IMR-90 (cell line): ENCODE measurements around the gene KRTAP19-6. TPM values are rescaled to one million over a fixed set of nuclear protein-coding genes. Genes with fewer than 3 reads are reported as not detected.

ENCODE experiments used
- ATAC-seq: fragments of 200-7000 bp; cut with Tn5 transposase; 2 replicates; pipeline ENCODE4 v1.9.1; 2020; ENCODE audit warnings: low read depth, mild to moderate bottlenecking, moderate library complexity
- BruUV-seq: library from RNA; stranded (reverse); fragments of 400-500 nt; replicated peaks from 2 replicates; lab custom pipeline; 2021; lab: Mats Ljungman, UMichigan
- CTCF ChIA-PET: fragments of 300-600 bp; formaldehyde crosslinking; extraction: SDS; loops from one replicate; lab custom pipeline; 2021; ENCODE audit warnings: antibody characterized with exemption; lab: Yijun Ruan, JAX
- POLR2A ChIA-PET: fragments of 300-600 bp; sonication (Branson Sonifier 250); formaldehyde crosslinking; loops from one replicate; lab custom pipeline; 2022; ENCODE audit warnings: antibody characterized with exemption; ENCODE audit not compliant: unreplicated experiment; lab: Charles Lee
- DNase-seq: peaks from one replicate; pipeline ENCODE4 v3.0.0; 2013
- H2AFZ ChIP-seq: replicated peaks from 2 replicates; pipeline ENCODE3; 2013; ENCODE audit warnings: low read length, mild to moderate bottlenecking; ENCODE audit not compliant: poor library complexity
- H2AK5ac ChIP-seq: 2 replicates; pipeline ENCODE4 v1.6.1; 2013; ENCODE audit warnings: low read depth, low read length, inconsistent platforms
- H2AK9ac ChIP-seq: replicated peaks from 2 replicates; pipeline ENCODE3; 2013; ENCODE audit warnings: mild to moderate bottlenecking, low read depth, low read length, moderate library complexity; ENCODE audit not compliant: poor library complexity
- H2BK120ac ChIP-seq: 2 replicates; pipeline ENCODE4 v1.6.1; 2013; ENCODE audit warnings: low read depth, low read length, inconsistent platforms
- H2BK15ac ChIP-seq: 3 replicates; pipeline ENCODE4 v1.6.1; 2013; ENCODE audit warnings: low read depth, low read length, inconsistent platforms
- H2BK20ac ChIP-seq: 2 replicates; pipeline ENCODE4 v1.6.1; 2013; ENCODE audit warnings: low read depth, mild to moderate bottlenecking, inconsistent platforms, low read length, moderate library complexity
- H2BK5ac ChIP-seq: 2 replicates; pipeline ENCODE4 v1.6.1; 2013; ENCODE audit warnings: mild to moderate bottlenecking, low read depth, low read length, inconsistent platforms; ENCODE audit not compliant: poor library complexity, severe bottlenecking
- H3K14ac ChIP-seq: replicated peaks from 2 replicates; pipeline ENCODE4 v1.6.1; 2013; ENCODE audit warnings: low read depth, low read length, inconsistent platforms
- H3K18ac ChIP-seq: 2 replicates; pipeline ENCODE4 v1.6.1; 2013; ENCODE audit warnings: low read depth, low read length, control low read depth
- H3K23ac ChIP-seq: 2 replicates; pipeline ENCODE4 v1.6.1; 2013; ENCODE audit warnings: low read depth, low read length, inconsistent platforms
- H3K27ac ChIP-seq: 2 replicates; pipeline ENCODE4 v1.5.1; 2013; ENCODE audit warnings: mild to moderate bottlenecking, control low read depth, low read length; ENCODE audit not compliant: insufficient read depth
- H3K27me3 ChIP-seq: 2 replicates; pipeline ENCODE4 v1.6.1; 2013; ENCODE audit warnings: low read length; ENCODE audit not compliant: control insufficient read depth, insufficient read depth
- H3K36me3 ChIP-seq: 2 replicates; pipeline ENCODE4 v1.6.1; 2013; ENCODE audit warnings: low read length, mixed read lengths; ENCODE audit not compliant: control insufficient read depth, insufficient read depth
- H3K4ac ChIP-seq: 2 replicates; pipeline ENCODE4 v1.6.1; 2013; ENCODE audit warnings: low read depth, low read length, inconsistent platforms
- H3K4me1 ChIP-seq: 2 replicates; pipeline ENCODE4 v1.6.1; 2013; ENCODE audit warnings: low read length, mixed read lengths; ENCODE audit not compliant: control insufficient read depth, insufficient read depth
- H3K4me2 ChIP-seq: 2 replicates; pipeline ENCODE4 v1.6.1; 2013; ENCODE audit warnings: low read depth, mild to moderate bottlenecking, control low read depth, low read length, moderate library complexity
- H3K4me3 ChIP-seq: 2 replicates; pipeline ENCODE4 v1.5.1; 2013; ENCODE audit warnings: low read depth, mild to moderate bottlenecking, control low read depth, low read length, moderate library complexity; ENCODE audit not compliant: insufficient read depth
- H3K56ac ChIP-seq: 2 replicates; pipeline ENCODE4 v1.6.1; 2013; ENCODE audit warnings: low read length, inconsistent platforms; ENCODE audit not compliant: insufficient read depth; ENCODE audit errors: extremely low read depth
- H3K79me1 ChIP-seq, 2 experiments: 2 replicates each; pipeline ENCODE4 v1.6.1; 2013; ENCODE audit warnings: low read length in 2 of 2, inconsistent platforms in 1 of 2, low read depth in 1 of 2
- H3K9ac ChIP-seq: 2 replicates; pipeline ENCODE4 v1.6.1; 2013; ENCODE audit warnings: low read depth, low read length, control low read depth
- H3K9me1 ChIP-seq: 2 replicates; pipeline ENCODE4 v1.6.1; 2013; ENCODE audit warnings: low read length, inconsistent platforms; ENCODE audit not compliant: insufficient read depth
- H3K9me3 ChIP-seq: 2 replicates; pipeline ENCODE4 v1.6.1; 2013; ENCODE audit warnings: low read length; ENCODE audit not compliant: control insufficient read depth, insufficient read depth
- H4K20me1 ChIP-seq: 2 replicates; pipeline ENCODE4 v1.6.1; 2013; ENCODE audit warnings: low read length, inconsistent platforms; ENCODE audit not compliant: insufficient read depth
- H4K5ac ChIP-seq: 2 replicates; pipeline ENCODE4 v1.6.1; 2013; ENCODE audit warnings: mild to moderate bottlenecking, low read depth, low read length, control low read depth
- H4K8ac ChIP-seq, 2 experiments: 2 replicates each; pipeline ENCODE4 v1.6.1; 2013; ENCODE audit warnings: low read depth in 2 of 2, low read length in 2 of 2, control low read depth in 1 of 2, inconsistent platforms in 1 of 2
- H4K91ac ChIP-seq: 2 replicates; pipeline ENCODE4 v1.6.1; 2013; ENCODE audit warnings: low read depth, low read length, inconsistent platforms; ENCODE audit not compliant: insufficient read depth
- FOS ChIP-seq: fragments of 150-350 bp; IDR thresholded peaks from 2 replicates; pipeline ENCODE4 v1.6.1; 2016; ENCODE audit warnings: low read depth, low read length
- MAFK ChIP-seq: IDR thresholded peaks from 2 replicates; pipeline ENCODE4 v1.6.1; 2012; ENCODE audit warnings: low read depth, low read length, improper control_type of control experiment
- MAZ ChIP-seq: IDR thresholded peaks from 2 replicates; pipeline ENCODE4 v1.6.1; 2012; ENCODE audit warnings: low read depth, mild to moderate bottlenecking, low read length, improper control_type of control experiment, moderate library complexity, borderline replicate concordance
- MXI1 ChIP-seq: IDR thresholded peaks from 2 replicates; pipeline ENCODE4 v1.6.1; 2012; ENCODE audit warnings: low read depth, mild to moderate bottlenecking, low read length, moderate library complexity, borderline replicate concordance
- NFE2L2 ChIP-seq: fragments of 150-350 bp; IDR thresholded peaks from 2 replicates; pipeline ENCODE4 v1.6.1; 2016; ENCODE audit warnings: low read depth, mild to moderate bottlenecking, low read length
- POLR2A ChIP-seq: IDR thresholded peaks from 2 replicates; pipeline ENCODE4 v1.6.1; 2012; ENCODE audit warnings: mild to moderate bottlenecking, low read depth, low read length
- RAD21 ChIP-seq: IDR thresholded peaks from 2 replicates; pipeline ENCODE4 v1.6.1; 2012; ENCODE audit warnings: low read length, improper control_type of control experiment
- RCOR1 ChIP-seq: IDR thresholded peaks from 2 replicates; pipeline ENCODE4 v1.6.1; 2012; ENCODE audit warnings: mild to moderate bottlenecking, low read length, improper control_type of control experiment; ENCODE audit not compliant: insufficient replicate concordance
- RFX5 ChIP-seq: IDR thresholded peaks from 2 replicates; pipeline ENCODE4 v1.8.0; 2012; ENCODE audit warnings: low read depth, mild to moderate bottlenecking, low read length, moderate library complexity
- WGBS, 2 experiments: methylation state at CpG; one replicate each; pipeline versions ENCODE4 v1.1.5 to v1.1.7; 2013; ENCODE audit warnings: missing lambda C conversion rate in 2 of 2; ENCODE audit not compliant: insufficient read length in 1 of 2; ENCODE audit errors: extremely low coverage in 2 of 2; 5-methylcytosine and 5-hydroxymethylcytosine counted together
- dilution Hi-C: fragments of 300-500 bp; cut with HindIII; formaldehyde crosslinking; loops from one replicate; pipeline ENCODE4 v1.14.3; 2018; ENCODE audit warnings: low sequenced_read_pairs; ENCODE audit not compliant: unreplicated experiment
- in situ Hi-C: fragments of 300-500 bp; cut with MboI; formaldehyde crosslinking; loops from 3 replicates; pipeline ENCODE4 v1.14.3; 2019; ENCODE audit warnings: low sequenced_read_pairs, inconsistent platforms, mixed read lengths
- intact Hi-C: fragments of 100-400 bp; cut with micrococcal nuclease; formaldehyde crosslinking; loops from 2 replicates; pipeline ENCODE4 v1.10.0; 2022
- polyA plus RNA-seq, 3 experiments: library from polyadenylated mRNA; depleted of rRNA; stranded (reverse); fragments of >200 nt; gene quantifications; 2 replicates each; pipeline ENCODE4 v1.2.3, GENCODE V29; 2012; ENCODE audit warnings: low replicate concordance in 1 of 3
- total RNA-seq: library from RNA; depleted of rRNA; stranded (reverse); fragments of >200 nt; gene quantifications from 2 replicates; pipeline ENCODE4 v1.2.3, GENCODE V29; 2012
- TF ChIP-seq, protein P1 (sequence below): conservative IDR thresholded peaks from 2 replicates; pipeline ENCODE4 v1.5.1; 2012; ENCODE audit warnings: mild to moderate bottlenecking, low read depth, low read length, improper control_type of control experiment

The KRTAP19-6 gene
- total and polyA plus RNA-seq, 2 of the 4 experiments (the other 2 are of a cell fraction), result not detected

DNA sequence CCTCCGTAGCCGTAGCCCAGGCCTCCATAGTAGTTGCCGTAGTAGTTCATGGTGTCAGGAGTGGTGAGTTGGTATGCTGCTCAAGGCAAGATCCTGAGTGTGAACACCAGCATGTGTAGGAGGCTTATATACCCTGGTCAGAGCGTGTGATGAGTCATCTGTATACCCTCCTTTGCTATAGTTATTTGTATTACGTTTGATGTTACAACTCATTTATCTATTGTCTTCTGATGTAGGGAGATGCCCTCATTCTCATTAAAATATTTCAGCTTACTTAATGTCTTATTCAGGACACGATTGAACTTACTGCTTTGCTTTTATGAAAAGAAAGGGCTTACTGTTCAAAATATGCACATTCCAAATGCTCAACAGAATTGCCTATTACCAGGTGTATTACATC, 39.6 kb downstream of the KRTAP19-6 start, which contains the start of gene KRTAP19-5:
TSS of gene KRTAP19-5 (minus strand) at position 101 of the 400 bp plus-strand sequence. CDS start at position 50, 51 bp downstream.
- H3K4me2 ChIP-seq, result no peak within 1 kb of the TSS
- ChIA-PET CTCF (no interaction called here), POLR2A (no interaction called here)
- no peak within 1 kb of the TSS for H4K8ac ChIP-seq
- intact Hi-C loops (no loop called here), in situ Hi-C loops (no loop called here), dilution Hi-C loops (no loop called here)
- DNase-seq (no peak), ATAC-seq (no peak)
- no peaks in the 10 kb centered on the region for H3K79me1 ChIP-seq
- H2AFZ ChIP-seq, result no peak within 1 kb of the TSS
- H3K14ac ChIP-seq, result no peak within 1 kb of the TSS
- H2AK5ac ChIP-seq, result no peak within 1 kb of the TSS
- no peak within 1 kb of the TSS for H2BK5ac ChIP-seq
- H3K18ac ChIP-seq, result no peak within 1 kb of the TSS
- TF ChIP-seq NFE2L2 (no peak), MAZ (no peak), POLR2A (no peak), MAFK (no peak), MXI1 (no peak), FOS (no peak), RFX5 (no peak), RCOR1 (no peak), RAD21 (no peak)
- TF ChIP-seq, protein P1, sequence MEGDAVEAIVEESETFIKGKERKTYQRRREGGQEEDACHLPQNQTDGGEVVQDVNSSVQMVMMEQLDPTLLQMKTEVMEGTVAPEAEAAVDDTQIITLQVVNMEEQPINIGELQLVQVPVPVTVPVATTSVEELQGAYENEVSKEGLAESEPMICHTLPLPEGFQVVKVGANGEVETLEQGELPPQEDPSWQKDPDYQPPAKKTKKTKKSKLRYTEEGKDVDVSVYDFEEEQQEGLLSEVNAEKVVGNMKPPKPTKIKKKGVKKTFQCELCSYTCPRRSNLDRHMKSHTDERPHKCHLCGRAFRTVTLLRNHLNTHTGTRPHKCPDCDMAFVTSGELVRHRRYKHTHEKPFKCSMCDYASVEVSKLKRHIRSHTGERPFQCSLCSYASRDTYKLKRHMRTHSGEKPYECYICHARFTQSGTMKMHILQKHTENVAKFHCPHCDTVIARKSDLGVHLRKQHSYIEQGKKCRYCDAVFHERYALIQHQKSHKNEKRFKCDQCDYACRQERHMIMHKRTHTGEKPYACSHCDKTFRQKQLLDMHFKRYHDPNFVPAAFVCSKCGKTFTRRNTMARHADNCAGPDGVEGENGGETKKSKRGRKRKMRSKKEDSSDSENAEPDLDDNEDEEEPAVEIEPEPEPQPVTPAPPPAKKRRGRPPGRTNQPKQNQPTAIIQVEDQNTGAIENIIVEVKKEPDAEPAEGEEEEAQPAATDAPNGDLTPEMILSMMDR, result no peak
- no peak within 1 kb of the TSS for H2BK20ac ChIP-seq
- no peak within 1 kb of the TSS for H4K91ac ChIP-seq
- H3K9me3 ChIP-seq, result peaks cover 3% of the 10 kb centered on the region; the same call in 1 of the 2 replicates
- H3K4ac ChIP-seq, result no peak within 1 kb of the TSS
- H3K56ac ChIP-seq, result no peak within 1 kb of the TSS
- BruUV-seq, result no TSS peak
- H3K23ac ChIP-seq, result no peak within 1 kb of the TSS
- no peak within 1 kb of the TSS for H4K5ac ChIP-seq
- H3K4me1 ChIP-seq, result no peaks in the 10 kb centered on the region
- no peak within 1 kb of the TSS for H3K27ac ChIP-seq
- no peak within 1 kb of the TSS for H2AK9ac ChIP-seq
- no peak within 1 kb of the TSS for H2BK120ac ChIP-seq
- no peaks in the 10 kb centered on the region for H3K9me1 ChIP-seq
- no peaks in the 10 kb centered on the region for H3K36me3 ChIP-seq
- WGBS, 2 experiments, result 100% methylated on average over 1 of the region's 6 CpGs; no CpG with 5 or more reads in 1 of the 2 experiments
- H2BK15ac ChIP-seq, result no peak within 1 kb of the TSS
- H3K9ac ChIP-seq, result no peak within 1 kb of the TSS
- H3K4me3 ChIP-seq, result no peak within 1 kb of the TSS
- H3K27me3 ChIP-seq, result no peaks in the 10 kb centered on the region
- H4K20me1 ChIP-seq, result no peaks in the 10 kb centered on the region
